Astrocyte of the spinal cord (primary cell): ENCODE measurements around the gene PRMT9.

Experiments
- DNase-seq: peaks from one replicate; pipeline ENCODE4 v3.0.0; 2011; ENCODE audit warnings: low read depth, low spot score
- H3K4me3 ChIP-seq: 2 replicates; pipeline ENCODE4 v1.5.1; 2011; ENCODE audit warnings: low read depth, mild to moderate bottlenecking, low read length, moderate library complexity
- CTCF ChIP-seq: IDR thresholded peaks from 2 replicates; pipeline ENCODE4 v1.5.1; 2012; ENCODE audit warnings: low read depth, mild to moderate bottlenecking, low read length, inconsistent platforms
- in situ Hi-C: cut with HindIII; loops from 2 replicates; pipeline ENCODE4 v1.10.0; 2017; ENCODE audit warnings: low sequenced_read_pairs

Gene PRMT9

GRCh38 chr4:147707892-147708672 lies 24.1 kb upstream of the PRMT9 start:
- in situ Hi-C loops = no loop called here
- no peak overlapping the region for H3K4me3 ChIP-seq
- DNase-seq = peak; percentile 54
- peak; percentile 82 for TF ChIP-seq CTCF

GRCh38 chr4:147704846-147705245 lies 20.9 kb upstream of the PRMT9 start:
- in situ Hi-C loops = no loop called here
- TF ChIP-seq CTCF = no peak
- no peak overlapping the region for H3K4me3 ChIP-seq
- DNase-seq = no peak

- H3K4me3 ChIP-seq = no peak overlapping the region
- DNase-seq = no peak
- in situ Hi-C loops = no loop called here
- TF ChIP-seq CTCF = no peak
Observed at GRCh38 chr4:147696866-147697265, 12.9 kb upstream of the PRMT9 start.

- no peak overlapping the region for H3K4me3 ChIP-seq
- no peak for DNase-seq
- in situ Hi-C loops = no loop called here
- no peak for TF ChIP-seq CTCF
Observed at GRCh38 chr4:147693218-147693617, 9.3 kb upstream of the PRMT9 start.

GRCh38 chr4:147691820-147692219 lies 7.9 kb upstream of the PRMT9 start:
- in situ Hi-C loops = no loop called here
- H3K4me3 ChIP-seq = no peak overlapping the region
- no peak for DNase-seq
- TF ChIP-seq CTCF = no peak

- no peak for TF ChIP-seq CTCF
- no peak for DNase-seq
- H3K4me3 ChIP-seq = no peak overlapping the region
- in situ Hi-C loops = no loop called here
Observed at GRCh38 chr4:147689067-147689466, 5.1 kb upstream of the PRMT9 start.
